GM20000 (cell line): ENCODE data around the gene FETUB.

Experiments
- DNase-seq: peaks from one replicate; pipeline ENCODE4 v3.0.0; 2012; ENCODE audit warnings: low spot score
- TF ChIP-seq, protein P1 (sequence below): IDR thresholded peaks from 2 replicates; pipeline ENCODE4 v1.5.1; 2012; ENCODE audit warnings: mild to moderate bottlenecking, control low read depth; ENCODE audit errors: extremely low read depth, missing control alignments

FETUB gene

DNA sequence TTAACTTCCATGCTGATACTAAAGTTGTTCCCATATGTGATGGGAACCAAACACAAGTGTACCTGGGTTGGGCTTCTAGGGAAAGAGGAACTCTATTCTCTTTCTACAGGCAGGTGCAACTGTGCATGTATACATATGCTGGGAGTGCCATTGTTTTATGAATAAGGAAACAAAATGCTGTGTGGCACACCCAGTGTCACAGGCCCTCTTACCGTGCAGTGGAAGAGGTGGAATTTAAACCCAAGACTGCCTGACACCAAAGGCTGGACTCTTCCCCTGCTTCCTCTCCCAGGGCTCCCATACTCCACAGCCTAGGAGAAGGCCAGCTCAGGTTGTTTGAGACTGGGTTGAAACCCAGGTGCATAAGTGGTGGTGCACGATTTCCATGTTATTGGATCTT, 1.9 kb upstream of the FETUB start:
- TF ChIP-seq, protein P1, sequence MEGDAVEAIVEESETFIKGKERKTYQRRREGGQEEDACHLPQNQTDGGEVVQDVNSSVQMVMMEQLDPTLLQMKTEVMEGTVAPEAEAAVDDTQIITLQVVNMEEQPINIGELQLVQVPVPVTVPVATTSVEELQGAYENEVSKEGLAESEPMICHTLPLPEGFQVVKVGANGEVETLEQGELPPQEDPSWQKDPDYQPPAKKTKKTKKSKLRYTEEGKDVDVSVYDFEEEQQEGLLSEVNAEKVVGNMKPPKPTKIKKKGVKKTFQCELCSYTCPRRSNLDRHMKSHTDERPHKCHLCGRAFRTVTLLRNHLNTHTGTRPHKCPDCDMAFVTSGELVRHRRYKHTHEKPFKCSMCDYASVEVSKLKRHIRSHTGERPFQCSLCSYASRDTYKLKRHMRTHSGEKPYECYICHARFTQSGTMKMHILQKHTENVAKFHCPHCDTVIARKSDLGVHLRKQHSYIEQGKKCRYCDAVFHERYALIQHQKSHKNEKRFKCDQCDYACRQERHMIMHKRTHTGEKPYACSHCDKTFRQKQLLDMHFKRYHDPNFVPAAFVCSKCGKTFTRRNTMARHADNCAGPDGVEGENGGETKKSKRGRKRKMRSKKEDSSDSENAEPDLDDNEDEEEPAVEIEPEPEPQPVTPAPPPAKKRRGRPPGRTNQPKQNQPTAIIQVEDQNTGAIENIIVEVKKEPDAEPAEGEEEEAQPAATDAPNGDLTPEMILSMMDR: no peak
- DNase-seq: no peak

GRCh38 chr3:186640473-186640818, 247 bp downstream of the FETUB start:
- DNase-seq: no peak
- TF ChIP-seq, protein P1: no peak

- TF ChIP-seq, protein P1: no peak
- DNase-seq: no peak
Measured at GRCh38 chr3:186640929-186641328, 730 bp downstream of the FETUB start.

GRCh38 chr3:186642014-186642413, 1.8 kb downstream of the FETUB start:
- TF ChIP-seq, protein P1: no peak
- no peak for DNase-seq

GRCh38 chr3:186643493-186643892, 3.3 kb downstream of the FETUB start:
- DNase-seq: peak; percentile 19
- TF ChIP-seq, protein P1: no peak

DNA sequence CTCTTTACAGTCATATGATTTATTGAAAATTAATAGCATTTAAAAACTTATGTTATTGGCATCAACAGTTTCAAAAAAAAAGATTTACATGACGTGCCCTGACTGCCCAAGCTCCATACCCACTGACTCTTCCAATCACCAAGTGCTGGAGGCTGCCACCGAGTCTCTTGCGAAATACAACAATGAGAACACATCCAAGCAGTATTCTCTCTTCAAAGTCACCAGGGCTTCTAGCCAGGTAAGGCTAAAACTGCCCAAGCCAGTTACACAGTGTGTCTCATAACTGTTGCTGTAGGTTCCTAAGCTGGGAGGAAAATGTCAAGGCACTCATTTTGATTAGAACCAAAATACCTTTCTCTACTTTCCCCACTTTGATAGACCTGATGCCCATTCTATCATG, 4.5 kb downstream of the FETUB start:
- TF ChIP-seq, protein P1: no peak
- no peak for DNase-seq

DNA sequence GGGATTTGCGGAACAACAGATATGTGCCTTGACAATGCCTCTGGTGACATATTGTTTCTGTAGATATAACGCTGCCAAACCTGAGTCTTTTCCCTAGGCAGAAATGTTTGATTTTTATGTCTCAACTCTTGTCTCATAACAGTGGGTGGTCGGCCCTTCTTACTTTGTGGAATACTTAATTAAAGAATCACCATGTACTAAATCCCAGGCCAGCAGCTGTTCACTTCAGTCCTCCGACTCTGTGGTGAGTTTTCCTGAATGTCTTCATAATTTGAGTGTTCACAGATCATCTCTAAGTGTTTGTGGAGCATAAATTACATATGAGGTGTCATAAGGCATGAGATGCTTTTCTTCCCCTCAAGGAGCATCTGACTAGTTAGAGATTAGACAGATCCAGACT, 5.9 kb downstream of the FETUB start:
- DNase-seq: no peak
- TF ChIP-seq, protein P1: no peak
